WTC11 (cell line): ENCODE data around the gene TKFC. TPM values are rescaled to one million over a fixed set of nuclear protein-coding genes. Genes with fewer than 3 reads are reported as not detected.

ENCODE experiments used
- ATAC-seq: fragments of 200-7000 bp; cut with Tn5 transposase; 2 replicates; pipeline ENCODE4 v1.10.0; 2021; ENCODE audit warnings: mild to moderate bottlenecking, moderate library complexity
- CTCF ChIA-PET: fragments of 300-600 bp; sonication (Branson Sonifier 250); formaldehyde crosslinking; loops from one replicate; lab custom pipeline; 2021; ENCODE audit warnings: antibody characterized with exemption; lab: Charles Lee
- POLR2A ChIA-PET: fragments of 350-600 bp; sonication (Branson Sonifier 250); formaldehyde crosslinking; loops from one replicate; lab custom pipeline; 2021; ENCODE audit warnings: antibody characterized with exemption; lab: Charles Lee
- DNase-seq: peaks from one replicate; pipeline ENCODE4 v3.0.0; 2021; ENCODE audit warnings: low spot score
- H3K27ac Mint-ChIP-seq: 2 replicates; pipeline ENCODE4 v1.8.0; 2021; ENCODE audit warnings: mixed read lengths
- H3K27me3 Mint-ChIP-seq: 2 replicates; pipeline ENCODE4 v1.8.0; 2021; ENCODE audit warnings: low read depth, mild to moderate bottlenecking, moderate library complexity, mixed read lengths
- H3K36me3 Mint-ChIP-seq: 2 replicates; pipeline ENCODE4 v1.8.0; 2021; ENCODE audit warnings: mixed read lengths
- H3K4me1 Mint-ChIP-seq: 2 replicates; pipeline ENCODE4 v1.8.0; 2022; ENCODE audit warnings: mixed read lengths
- H3K4me3 Mint-ChIP-seq: 2 replicates; pipeline ENCODE4 v1.8.0; 2021; ENCODE audit warnings: mild to moderate bottlenecking, moderate library complexity, mixed read lengths
- H3K9me3 Mint-ChIP-seq: 2 replicates; pipeline ENCODE4 v1.8.0; 2021; ENCODE audit warnings: mixed read lengths
- ARID4B ChIP-seq: sonication (generic); formaldehyde crosslinking; IDR thresholded peaks from 2 replicates; pipeline ENCODE4 v1.8.0; 2023; ENCODE audit warnings: missing genetic modification reagents, mild to moderate bottlenecking, borderline replicate concordance
- CTCF ChIP-seq: fragments of 200-600 bp; IDR thresholded peaks from 2 replicates; pipeline ENCODE4 v1.8.0; 2022; ENCODE audit warnings: antibody characterized with exemption
- ERG ChIP-seq: fragments of 250-450 bp; sonication (Bioruptor Pico); IDR thresholded peaks from 2 replicates; pipeline ENCODE4 v1.8.0; 2021; ENCODE audit warnings: mild to moderate bottlenecking
- FOXK1 ChIP-seq: sonication (generic); formaldehyde crosslinking; IDR thresholded peaks from 2 replicates; pipeline ENCODE4 v1.8.0; 2022; ENCODE audit warnings: mild to moderate bottlenecking, moderate library complexity, missing genetic modification reagents
- FOXP4 ChIP-seq: sonication (generic); formaldehyde crosslinking; IDR thresholded peaks from 2 replicates; pipeline ENCODE4 v1.8.0; 2022; ENCODE audit warnings: mild to moderate bottlenecking, missing genetic modification reagents
- GABPB1 ChIP-seq: sonication (generic); formaldehyde crosslinking; IDR thresholded peaks from 2 replicates; pipeline ENCODE4 v1.8.1; 2023; ENCODE audit warnings: mild to moderate bottlenecking, missing genetic modification reagents
- IRF2 ChIP-seq: sonication (generic); formaldehyde crosslinking; IDR thresholded peaks from 2 replicates; pipeline ENCODE4 v1.8.0; 2022; ENCODE audit warnings: low read depth, missing genetic modification reagents, borderline replicate concordance
- NFATC4 ChIP-seq: fragments of 250-450 bp; sonication (Bioruptor Pico); IDR thresholded peaks from 2 replicates; pipeline ENCODE4 v1.9.0; 2021; ENCODE audit warnings: mild to moderate bottlenecking
- NR1H2 ChIP-seq: sonication (generic); formaldehyde crosslinking; IDR thresholded peaks from 2 replicates; pipeline ENCODE4 v1.9.0; 2021; ENCODE audit warnings: mild to moderate bottlenecking, moderate library complexity, missing genetic modification reagents
- NR2C2 ChIP-seq: sonication (generic); formaldehyde crosslinking; IDR thresholded peaks from 2 replicates; pipeline ENCODE4 v1.8.0; 2022; ENCODE audit warnings: mild to moderate bottlenecking, missing genetic modification reagents
- PRDM15 ChIP-seq: sonication (generic); formaldehyde crosslinking; IDR thresholded peaks from 2 replicates; pipeline ENCODE4 v1.8.0; 2022; ENCODE audit warnings: missing genetic modification reagents
- TCF7 ChIP-seq: sonication (generic); formaldehyde crosslinking; IDR thresholded peaks from 2 replicates; pipeline ENCODE4 v1.8.0; 2022; ENCODE audit warnings: mild to moderate bottlenecking, low read depth, missing genetic modification reagents, moderate library complexity
- ZNF232 ChIP-seq: sonication (generic); formaldehyde crosslinking; IDR thresholded peaks from 2 replicates; pipeline ENCODE4 v1.8.0; 2022; ENCODE audit warnings: mild to moderate bottlenecking, missing genetic modification reagents
- ZNF671 ChIP-seq: fragments of 250-450 bp; sonication (Bioruptor Pico); IDR thresholded peaks from 2 replicates; pipeline ENCODE4 v1.8.0; 2021; ENCODE audit warnings: mild to moderate bottlenecking
- total RNA-seq: library from RNA; stranded (reverse); gene quantifications from 3 replicates; pipeline ENCODE4 v1.2.3, GENCODE V29; 2021
- TF ChIP-seq, protein P1 (sequence below): sonication (generic); formaldehyde crosslinking; IDR thresholded peaks from 2 replicates; pipeline ENCODE4 v1.8.1; 2023; ENCODE audit warnings: mild to moderate bottlenecking, missing genetic modification reagents
- TF ChIP-seq, protein P2 (sequence below): sonication (generic); formaldehyde crosslinking; conservative IDR thresholded peaks from 2 replicates; pipeline ENCODE4 v1.8.1; 2022; ENCODE audit warnings: mild to moderate bottlenecking, missing genetic modification reagents

TKFC gene
- total RNA-seq, 1 experiment from 2014 or later = 86.8 TPM

GRCh38 chr11:61297341-61297740, 35.7 kb upstream of the TKFC start:
- POLR2A ChIA-PET = interaction anchor here (0.6 to 0.7 kb wide), 2 partner anchors 13 to 36 kb away, joined by 3 to 4 read pairs; no protein-coding TSS in a partner anchor
- CTCF ChIA-PET = interaction anchor here (1.5 kb wide), 1 partner anchor 39 kb away, joined by 6 read pairs; no protein-coding TSS in a partner anchor
- no peak for ATAC-seq
- Mint-ChIP-seq H3K27ac (peak overlapping the region; percentile 84), H3K9me3 (no peaks in the 10 kb centered on the region), H3K36me3 (peaks cover 41% of the 10 kb centered on the region), H3K4me1 (peaks cover 26% of the 10 kb centered on the region), H3K27me3 (peaks cover 16% of the 10 kb centered on the region), H3K4me3 (no peak overlapping the region)
- DNase-seq = no peak
- TF ChIP-seq, protein P1, sequence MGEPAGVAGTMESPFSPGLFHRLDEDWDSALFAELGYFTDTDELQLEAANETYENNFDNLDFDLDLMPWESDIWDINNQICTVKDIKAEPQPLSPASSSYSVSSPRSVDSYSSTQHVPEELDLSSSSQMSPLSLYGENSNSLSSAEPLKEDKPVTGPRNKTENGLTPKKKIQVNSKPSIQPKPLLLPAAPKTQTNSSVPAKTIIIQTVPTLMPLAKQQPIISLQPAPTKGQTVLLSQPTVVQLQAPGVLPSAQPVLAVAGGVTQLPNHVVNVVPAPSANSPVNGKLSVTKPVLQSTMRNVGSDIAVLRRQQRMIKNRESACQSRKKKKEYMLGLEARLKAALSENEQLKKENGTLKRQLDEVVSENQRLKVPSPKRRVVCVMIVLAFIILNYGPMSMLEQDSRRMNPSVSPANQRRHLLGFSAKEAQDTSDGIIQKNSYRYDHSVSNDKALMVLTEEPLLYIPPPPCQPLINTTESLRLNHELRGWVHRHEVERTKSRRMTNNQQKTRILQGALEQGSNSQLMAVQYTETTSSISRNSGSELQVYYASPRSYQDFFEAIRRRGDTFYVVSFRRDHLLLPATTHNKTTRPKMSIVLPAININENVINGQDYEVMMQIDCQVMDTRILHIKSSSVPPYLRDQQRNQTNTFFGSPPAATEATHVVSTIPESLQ (CRISPR knock-in tag) = no peak
- TF ChIP-seq ARID4B (CRISPR knock-in tag) (no peak), NR1H2 (no peak)

- peaks cover 45% of the 10 kb centered on the region for H3K36me3 Mint-ChIP-seq
- H3K4me3 Mint-ChIP-seq = no peak overlapping the region
- DNase-seq = no peak
- TF ChIP-seq FOXK1 (no peak), NR2C2 (CRISPR knock-in tag) (no peak), ZNF671 (no peak), NFATC4 (CRISPR knock-in tag) (no peak), FOXP4 (CRISPR knock-in tag) (no peak)
- TF ChIP-seq, all 79 proteins: peak for 0
- ChIA-PET CTCF (interaction anchor here (1.5 kb wide), 1 partner anchor 38 kb away, joined by 6 read pairs; no protein-coding TSS in a partner anchor), POLR2A (no interaction called here)
- no peaks in the 10 kb centered on the region for H3K9me3 Mint-ChIP-seq
- peaks cover 12% of the 10 kb centered on the region for H3K27me3 Mint-ChIP-seq
- H3K4me1 Mint-ChIP-seq = peaks cover 26% of the 10 kb centered on the region
- H3K27ac Mint-ChIP-seq = peak overlapping the region; percentile 84
- ATAC-seq = no peak
These were observed 35.3 kb upstream of the TKFC start for GRCh38 chr11:61297746-61298145.

GRCh38 chr11:61298663-61299244, 34.3 kb upstream of the TKFC start:
- ChIA-PET POLR2A (no interaction called here), CTCF (no interaction called here)
- no peak overlapping the region for H3K4me3 Mint-ChIP-seq
- H3K36me3 Mint-ChIP-seq = peaks cover 50% of the 10 kb centered on the region
- peak overlapping the region; percentile 9 for H3K27ac Mint-ChIP-seq
- no peak for ATAC-seq
- DNase-seq = no peak
- H3K27me3 Mint-ChIP-seq = peaks cover 2% of the 10 kb centered on the region
- H3K9me3 Mint-ChIP-seq = no peaks in the 10 kb centered on the region
- peaks cover 20% of the 10 kb centered on the region for H3K4me1 Mint-ChIP-seq
- TF ChIP-seq CTCF = no peak
- TF ChIP-seq, protein P2, sequence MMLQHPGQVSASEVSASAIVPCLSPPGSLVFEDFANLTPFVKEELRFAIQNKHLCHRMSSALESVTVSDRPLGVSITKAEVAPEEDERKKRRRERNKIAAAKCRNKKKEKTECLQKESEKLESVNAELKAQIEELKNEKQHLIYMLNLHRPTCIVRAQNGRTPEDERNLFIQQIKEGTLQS (CRISPR knock-in tag) = no peak
- TF ChIP-seq ERG (CRISPR knock-in tag) = no peak
- TF ChIP-seq ZNF232 (CRISPR knock-in tag) = no peak
- 0 out of 2 replicates have a peak, but pooled peaks have one; percentile 22 for TF ChIP-seq PRDM15 (CRISPR knock-in tag)
- TF ChIP-seq TCF7 (CRISPR knock-in tag) = no peak
- TF ChIP-seq GABPB1 (CRISPR knock-in tag) = peak; percentile 44; the same call in 1 of the 2 replicates
- TF ChIP-seq IRF2 = no peak
